OCI-LY1 (cell line): ENCODE data around the gene TBC1D22B.

ENCODE experiments used
- EZH2 ChIP-seq: fragments of 200-600 bp; sonication (generic), shearing (Covaris generic); IDR thresholded peaks from 2 replicates; pipeline ENCODE4 v1.8.0; 2017; ENCODE audit warnings: borderline replicate concordance, mixed run types, mild to moderate bottlenecking, antibody characterized with exemption, low read length, moderate library complexity, mixed read lengths
- TF ChIP-seq, protein P1 (sequence below): fragments of 200-600 bp; sonication (generic), shearing (Covaris generic); IDR thresholded peaks from 2 replicates; pipeline ENCODE4 v1.5.1; 2017; ENCODE audit warnings: mild to moderate bottlenecking, antibody characterized with exemption, low read length, moderate library complexity, mixed read lengths

DNA sequence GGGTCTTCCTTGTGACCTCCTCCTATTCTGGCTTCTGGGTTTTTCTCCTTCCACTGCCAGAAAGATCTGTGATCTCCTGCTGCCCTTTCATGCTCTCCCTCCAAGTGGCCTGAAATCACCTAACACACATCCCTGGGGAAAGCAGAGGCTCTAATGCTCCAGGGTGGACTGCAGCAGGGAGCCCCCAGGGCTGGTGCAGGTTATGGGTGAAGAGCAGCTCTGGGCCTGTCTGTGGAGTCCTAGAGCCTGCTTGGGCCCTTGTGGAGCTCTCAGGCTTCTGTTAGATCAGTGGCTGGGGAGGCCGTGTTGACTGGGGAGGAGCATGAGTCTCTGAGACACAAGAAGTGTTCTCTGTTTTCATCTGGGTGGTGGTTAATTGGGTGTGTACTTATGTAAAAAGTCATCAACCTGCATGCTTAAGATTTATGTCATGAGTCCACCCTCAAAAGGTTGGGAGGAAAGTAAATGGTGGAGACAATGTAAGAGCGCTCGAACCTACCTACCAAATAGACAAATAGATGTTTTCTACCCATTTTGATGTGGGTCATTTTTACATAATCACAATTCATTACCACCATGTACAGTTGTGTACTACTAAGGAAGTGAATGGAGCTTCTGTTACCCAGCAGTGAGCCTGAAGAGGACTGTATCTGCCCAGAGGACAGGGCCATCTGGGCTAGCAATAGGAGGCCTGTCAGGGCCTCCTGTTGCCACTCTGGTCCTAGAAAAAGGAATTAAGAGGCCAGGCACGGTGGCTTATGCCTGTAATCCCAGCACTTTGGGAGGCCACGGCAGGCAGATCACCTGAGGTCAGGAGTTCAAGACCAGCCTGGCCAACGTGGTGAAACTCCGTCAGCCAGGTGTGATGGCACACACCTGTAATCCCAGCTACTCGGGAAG lies 64.2 kb downstream of the TBC1D22B start:
- TF ChIP-seq EZH2, result no peak
- TF ChIP-seq, protein P1, sequence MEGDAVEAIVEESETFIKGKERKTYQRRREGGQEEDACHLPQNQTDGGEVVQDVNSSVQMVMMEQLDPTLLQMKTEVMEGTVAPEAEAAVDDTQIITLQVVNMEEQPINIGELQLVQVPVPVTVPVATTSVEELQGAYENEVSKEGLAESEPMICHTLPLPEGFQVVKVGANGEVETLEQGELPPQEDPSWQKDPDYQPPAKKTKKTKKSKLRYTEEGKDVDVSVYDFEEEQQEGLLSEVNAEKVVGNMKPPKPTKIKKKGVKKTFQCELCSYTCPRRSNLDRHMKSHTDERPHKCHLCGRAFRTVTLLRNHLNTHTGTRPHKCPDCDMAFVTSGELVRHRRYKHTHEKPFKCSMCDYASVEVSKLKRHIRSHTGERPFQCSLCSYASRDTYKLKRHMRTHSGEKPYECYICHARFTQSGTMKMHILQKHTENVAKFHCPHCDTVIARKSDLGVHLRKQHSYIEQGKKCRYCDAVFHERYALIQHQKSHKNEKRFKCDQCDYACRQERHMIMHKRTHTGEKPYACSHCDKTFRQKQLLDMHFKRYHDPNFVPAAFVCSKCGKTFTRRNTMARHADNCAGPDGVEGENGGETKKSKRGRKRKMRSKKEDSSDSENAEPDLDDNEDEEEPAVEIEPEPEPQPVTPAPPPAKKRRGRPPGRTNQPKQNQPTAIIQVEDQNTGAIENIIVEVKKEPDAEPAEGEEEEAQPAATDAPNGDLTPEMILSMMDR, result no peak
